GM19043 (cell line): ENCODE results near the gene HERC3.
A peak's percentile ranks its signal among the peaks of the same experiment; 100 is the strongest.

Experiments
- ATAC-seq: cut with Tn5 transposase; IDR thresholded peaks from one replicate; pipeline ENCODE4 v1.9.1; 2021; ENCODE audit warnings: low read depth; ENCODE audit not compliant: unreplicated experiment

Gene HERC3

GRCh38 chr4:88713782-88714181 is 121.5 kb downstream of the HERC3 start:
- no peak for ATAC-seq

- no peak for ATAC-seq
Observed at GRCh38 chr4:88718098-88718497, 125.8 kb downstream of the HERC3 start.

- no peak for ATAC-seq
Observed at GRCh38 chr4:88719381-88719780, 127.1 kb downstream of the HERC3 start.

GRCh38 chr4:88720451-88721428 is 128.5 kb downstream of the HERC3 start:
- ATAC-seq: no peak

- ATAC-seq: no peak
Observed at GRCh38 chr4:88722276-88722780, 130.0 kb downstream of the HERC3 start.

- no peak for ATAC-seq
Observed at GRCh38 chr4:88722828-88723227, 130.5 kb downstream of the HERC3 start.

- ATAC-seq: no peak
Observed at GRCh38 chr4:88724406-88724805, 132.1 kb downstream of the HERC3 start.

- ATAC-seq: no peak
Observed at GRCh38 chr4:88725143-88725542, 132.9 kb downstream of the HERC3 start.

- no peak for ATAC-seq
Observed at GRCh38 chr4:88725986-88726385, 133.7 kb downstream of the HERC3 start.

- ATAC-seq: no peak
Observed at GRCh38 chr4:88728146-88728545, 135.9 kb downstream of the HERC3 start.

- ATAC-seq: no peak
Observed at GRCh38 chr4:88729146-88729760, 137.0 kb downstream of the HERC3 start.

- no peak for ATAC-seq
Observed at GRCh38 chr4:88730811-88731210, 138.5 kb downstream of the HERC3 start.

GRCh38 chr4:88731381-88731780 is 139.1 kb downstream of the HERC3 start:
- no peak for ATAC-seq

- no peak for ATAC-seq
Observed at GRCh38 chr4:88732714-88733368, 140.6 kb downstream of the HERC3 start.

GRCh38 chr4:88734403-88734949 is 142.2 kb downstream of the HERC3 start:
- ATAC-seq: no peak

GRCh38 chr4:88735564-88735963 is 143.3 kb downstream of the HERC3 start:
- ATAC-seq: no peak

- ATAC-seq: no peak
Observed at GRCh38 chr4:88736264-88736663, 144.0 kb downstream of the HERC3 start.

- peak; percentile 97 for ATAC-seq
Observed at GRCh38 chr4:88737307-88737941, 145.1 kb downstream of the HERC3 start.

- ATAC-seq: no peak
Observed at GRCh38 chr4:88738180-88738579, 145.9 kb downstream of the HERC3 start.

GRCh38 chr4:88742561-88742960 is 150.3 kb downstream of the HERC3 start:
- ATAC-seq: no peak
